A673 (cell line): ENCODE data around the gene LPP. TPM values are rescaled to one million over a fixed set of nuclear protein-coding genes. Genes with fewer than 3 reads are reported as not detected.

Experiments
- BruUV-seq: library from RNA; stranded (reverse); fragments of 400-500 nt; replicated peaks from 2 replicates; lab custom pipeline; 2021; lab: Mats Ljungman, UMichigan
- CTCF ChIA-PET: fragments of 300-600 bp; sonication (Branson Sonifier 250); formaldehyde crosslinking; loops from one replicate; lab custom pipeline; 2022; ENCODE audit warnings: antibody characterized with exemption; lab: Charles Lee
- POLR2A ChIA-PET: fragments of 300-600 bp; sonication (Branson Sonifier 250); formaldehyde crosslinking; loops from one replicate; lab custom pipeline; 2022; ENCODE audit warnings: antibody characterized with exemption; ENCODE audit not compliant: low non-redundant PET; lab: Charles Lee
- DNase-seq: peaks from one replicate; pipeline ENCODE4 v3.0.0-alpha.2; 2015; ENCODE audit warnings: low spot score
- H3K27ac ChIP-seq: fragments of 200-600 bp; sonication (generic); 2 replicates; pipeline ENCODE4 v1.5.1; 2016; ENCODE audit warnings: mixed run types, low read depth, mild to moderate bottlenecking, mixed read lengths, antibody characterized with exemption, low read length; ENCODE audit not compliant: poor library complexity, severe bottlenecking
- H3K27me3 ChIP-seq: fragments of 200-600 bp; sonication (generic); replicated peaks from 2 replicates; pipeline ENCODE4 v1.6.1; 2017; ENCODE audit warnings: mixed run types, low read depth, mild to moderate bottlenecking, mixed read lengths, antibody characterized with exemption, low read length; ENCODE audit not compliant: insufficient read depth, poor library complexity
- H3K36me3 ChIP-seq: fragments of 200-600 bp; sonication (generic); 2 replicates; pipeline ENCODE4 v1.6.1; 2016; ENCODE audit warnings: mixed run types, mild to moderate bottlenecking, mixed read lengths, antibody characterized with exemption, low read length; ENCODE audit not compliant: insufficient read depth, poor library complexity, severe bottlenecking
- H3K4me1 ChIP-seq: fragments of 200-600 bp; sonication (generic); 2 replicates; pipeline ENCODE4 v1.6.1; 2017; ENCODE audit warnings: mixed run types, mild to moderate bottlenecking, mixed read lengths, antibody characterized with exemption, low read length; ENCODE audit not compliant: insufficient read depth, poor library complexity, severe bottlenecking
- H3K4me3 ChIP-seq: fragments of 200-600 bp; sonication (generic); 2 replicates; pipeline ENCODE4 v1.5.1; 2016; ENCODE audit warnings: low read depth, mixed run types, mild to moderate bottlenecking, mixed read lengths, low read length; ENCODE audit not compliant: poor library complexity, severe bottlenecking
- H3K9me3 ChIP-seq: fragments of 200-600 bp; sonication (generic); 2 replicates; pipeline ENCODE4 v1.6.1; 2016; ENCODE audit warnings: mixed run types, low read depth, mild to moderate bottlenecking, mixed read lengths, antibody characterized with exemption, low read length; ENCODE audit not compliant: poor library complexity, severe bottlenecking
- CTCF ChIP-seq: fragments of 300-800, 200-600 bp; sonication (generic); conservative IDR thresholded peaks from 2 replicates; pipeline ENCODE4 v1.5.1; 2017; ENCODE audit warnings: low read depth, mild to moderate bottlenecking, antibody characterized with exemption, low read length, moderate library complexity, mixed read lengths
- EZH2 ChIP-seq: fragments of 200-600 bp; sonication (generic); IDR thresholded peaks from 2 replicates; pipeline ENCODE4 v1.6.1; 2017; ENCODE audit warnings: borderline replicate concordance, low read depth, mild to moderate bottlenecking, mixed read lengths, antibody characterized with exemption, low read length; ENCODE audit not compliant: poor library complexity, severe bottlenecking
- intact Hi-C: fragments of 100-400 bp; cut with micrococcal nuclease; formaldehyde crosslinking; loops from one replicate; pipeline ENCODE4 v1.10.0; 2022; ENCODE audit not compliant: unreplicated experiment
- total RNA-seq: library from RNA; stranded (reverse); gene quantifications from 2 replicates; pipeline ENCODE4 v1.2.3, GENCODE V29; 2021

Gene LPP
- total RNA-seq, 1 experiment from 2014 or later: 39.7 TPM

GRCh38 chr3:188926111-188926510 is 772.2 kb downstream of the LPP start:
- H3K36me3 ChIP-seq: no peaks in the 10 kb centered on the region
- no peaks in the 10 kb centered on the region for H3K4me1 ChIP-seq
- H3K9me3 ChIP-seq: no peaks in the 10 kb centered on the region
- DNase-seq: no peak
- no peak for TF ChIP-seq CTCF
- no peak for TF ChIP-seq EZH2
- intact Hi-C loops: no loop called here
- H3K27me3 ChIP-seq: no peaks in the 10 kb centered on the region
- CTCF ChIA-PET: no interaction called here
- POLR2A ChIA-PET: no interaction called here
- no peak overlapping the region for H3K27ac ChIP-seq
- H3K4me3 ChIP-seq: no peak overlapping the region
- BruUV-seq: no TSS peak

GRCh38 chr3:188926741-188927511 is 773.0 kb downstream of the LPP start:
- BruUV-seq: no TSS peak
- Histone ChIP-seq H3K36me3 (no peaks in the 10 kb centered on the region), H3K4me1 (no peaks in the 10 kb centered on the region), H3K27me3 (no peaks in the 10 kb centered on the region), H3K9me3 (no peaks in the 10 kb centered on the region), H3K4me3 (no peak overlapping the region), H3K27ac (no peak overlapping the region)
- ChIA-PET POLR2A (interaction anchor here (0.5 kb wide), 1 partner anchor 1729 kb away, joined by 3 read pairs; no protein-coding TSS in a partner anchor), CTCF (no interaction called here)
- no peak for DNase-seq
- TF ChIP-seq CTCF (no peak), EZH2 (no peak)
- intact Hi-C loops: no loop called here

GRCh38 chr3:188927971-188928370 is 774.0 kb downstream of the LPP start:
- no peak overlapping the region for H3K4me3 ChIP-seq
- no peaks in the 10 kb centered on the region for H3K36me3 ChIP-seq
- ChIA-PET CTCF (no interaction called here), POLR2A (no interaction called here)
- intact Hi-C loops: no loop called here
- H3K9me3 ChIP-seq: no peaks in the 10 kb centered on the region
- H3K4me1 ChIP-seq: no peaks in the 10 kb centered on the region
- no TSS peak for BruUV-seq
- H3K27ac ChIP-seq: no peak overlapping the region
- no peak for DNase-seq
- TF ChIP-seq EZH2 (no peak), CTCF (no peak)
- H3K27me3 ChIP-seq: no peaks in the 10 kb centered on the region
